HG03135 (cell line): ENCODE data around the gene ZBTB49.

ENCODE experiments used
- ATAC-seq: cut with Tn5 transposase; IDR thresholded peaks from one replicate; pipeline ENCODE4 v1.9.1; 2021; ENCODE audit warnings: mild to moderate bottlenecking, moderate library complexity; ENCODE audit not compliant: unreplicated experiment

ZBTB49 gene

DNA sequence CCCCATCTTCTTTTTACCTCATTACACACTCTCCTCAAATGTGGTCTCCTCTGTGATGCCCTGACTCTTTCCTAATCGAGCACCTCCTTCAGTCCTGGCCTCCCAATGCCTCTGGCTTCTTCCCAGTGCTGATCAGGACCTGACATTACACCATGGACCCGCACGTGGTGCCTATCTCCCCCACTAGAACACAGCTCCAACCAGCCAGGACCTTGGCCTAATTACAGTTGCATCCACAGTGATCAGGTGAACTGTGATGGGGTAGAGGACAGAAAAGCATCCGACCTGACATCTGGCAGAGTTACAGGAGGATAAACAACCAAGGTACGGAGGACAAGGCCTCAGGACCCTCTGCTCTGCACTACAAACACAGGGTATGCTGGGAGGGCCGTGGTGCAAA, 12.5 kb upstream of the ZBTB49 start:
- ATAC-seq, result no peak

DNA sequence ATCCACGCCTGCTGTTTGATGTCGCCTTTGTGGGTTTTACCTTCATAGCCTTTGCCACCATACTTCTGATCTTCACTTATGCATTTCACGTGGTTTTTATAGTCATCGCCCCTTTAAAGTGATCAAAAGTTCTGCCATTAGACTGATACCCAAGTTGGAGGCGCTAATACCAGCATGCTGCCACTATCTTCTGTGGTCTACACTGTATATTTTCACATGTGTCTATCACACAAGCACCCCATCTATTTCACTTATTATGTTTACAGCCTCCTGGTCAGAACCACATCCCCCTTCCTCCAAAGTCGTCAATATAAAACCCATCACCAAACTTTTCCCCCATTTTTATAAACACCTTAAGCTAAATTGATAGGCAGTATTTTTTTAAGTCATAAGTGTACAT, 8.3 kb upstream of the ZBTB49 start:
- ATAC-seq, result no peak

DNA sequence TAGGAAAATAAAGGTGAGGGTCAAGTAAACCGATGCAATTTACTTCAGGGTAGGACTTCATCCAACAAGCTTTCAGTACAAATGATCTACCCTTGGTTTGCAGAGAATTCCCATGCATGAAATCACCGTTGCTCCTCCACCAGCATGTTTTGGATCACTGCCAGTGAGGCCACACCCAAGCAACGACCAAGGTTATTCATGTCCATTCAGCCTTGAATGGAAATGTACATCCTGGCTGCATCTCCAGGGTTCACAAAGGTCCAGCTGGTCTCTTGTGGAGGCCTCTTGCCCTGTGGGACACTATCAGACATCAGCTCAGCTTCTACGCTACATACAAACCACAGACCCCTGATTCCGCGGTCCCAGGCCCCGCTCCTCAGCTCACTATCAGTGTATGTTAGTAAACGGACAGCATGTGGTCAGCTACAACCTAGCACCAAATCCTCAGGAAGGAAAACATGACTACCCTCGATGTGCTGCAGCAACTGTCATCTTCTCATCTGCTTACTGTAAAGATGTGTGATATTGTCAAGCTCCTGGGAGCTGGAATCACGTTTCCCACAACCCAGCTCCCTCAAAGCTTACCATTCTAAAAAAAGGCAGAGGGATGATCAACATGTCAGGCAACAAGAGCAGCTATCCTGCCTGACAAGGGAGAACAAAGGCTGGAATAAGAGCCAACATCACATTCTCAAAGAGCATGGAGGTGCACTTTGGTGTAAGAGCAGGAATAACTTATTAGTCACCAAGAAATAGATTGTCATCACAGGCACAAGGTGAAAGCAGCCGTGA, 5.0 kb upstream of the ZBTB49 start:
- ATAC-seq, result no peak

DNA sequence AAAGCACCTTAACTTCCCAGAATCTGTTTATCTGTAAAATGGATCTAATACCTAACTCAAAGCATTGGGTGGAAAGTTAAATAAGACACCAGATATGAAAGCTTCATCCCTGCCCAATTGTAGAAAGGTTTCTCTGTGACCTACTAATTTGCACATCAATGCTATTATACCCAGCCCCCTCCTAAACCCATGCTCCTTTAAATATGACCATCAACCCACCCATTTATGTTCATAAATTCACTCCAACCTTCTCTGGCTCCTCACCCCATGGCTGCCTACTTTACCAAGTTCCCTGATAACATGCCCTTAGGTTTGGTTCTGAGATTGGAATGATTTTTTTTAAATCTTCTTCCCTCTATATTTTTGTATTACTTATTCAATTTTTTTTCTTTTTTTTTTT, 2.0 kb upstream of the ZBTB49 start:
- no peak for ATAC-seq

DNA sequence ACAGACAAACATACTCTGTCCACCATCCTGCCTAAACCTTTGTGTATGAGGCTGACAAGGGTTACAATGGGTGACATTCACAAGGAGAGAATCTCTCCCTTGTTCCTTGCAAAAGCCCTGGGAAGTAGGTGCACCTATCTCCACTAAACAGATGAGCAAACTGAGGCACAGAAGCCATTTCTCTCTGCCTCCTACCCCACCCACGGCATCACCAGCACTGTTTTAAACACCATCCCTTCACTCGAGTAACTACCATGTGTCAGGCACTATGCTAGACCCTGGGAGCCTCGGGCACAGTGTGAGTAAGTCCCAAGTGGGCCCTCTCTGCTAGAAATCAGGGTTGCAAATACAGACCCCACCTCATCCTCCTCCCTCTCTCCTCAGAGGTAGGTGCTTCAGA, 996 bp upstream of the ZBTB49 start:
- ATAC-seq, result no peak

DNA sequence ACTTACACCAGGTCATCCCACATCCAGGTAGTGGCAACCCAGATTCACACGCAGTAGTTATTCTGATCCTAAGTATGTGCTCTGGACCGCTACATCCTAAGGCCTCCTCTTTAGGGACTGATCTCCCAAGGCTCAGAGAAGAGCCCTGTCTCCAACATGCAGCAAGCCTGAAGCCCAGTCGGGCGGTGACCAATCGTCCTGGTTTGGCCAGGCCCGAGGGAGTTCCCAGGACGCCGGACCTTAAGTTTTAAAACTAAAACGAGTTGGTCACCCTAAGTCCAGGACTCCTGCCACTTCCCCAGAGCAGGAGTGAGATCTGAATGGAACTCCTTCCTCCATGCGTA, 482 bp upstream of the ZBTB49 start:
- peak; percentile 25 for ATAC-seq

DNA sequence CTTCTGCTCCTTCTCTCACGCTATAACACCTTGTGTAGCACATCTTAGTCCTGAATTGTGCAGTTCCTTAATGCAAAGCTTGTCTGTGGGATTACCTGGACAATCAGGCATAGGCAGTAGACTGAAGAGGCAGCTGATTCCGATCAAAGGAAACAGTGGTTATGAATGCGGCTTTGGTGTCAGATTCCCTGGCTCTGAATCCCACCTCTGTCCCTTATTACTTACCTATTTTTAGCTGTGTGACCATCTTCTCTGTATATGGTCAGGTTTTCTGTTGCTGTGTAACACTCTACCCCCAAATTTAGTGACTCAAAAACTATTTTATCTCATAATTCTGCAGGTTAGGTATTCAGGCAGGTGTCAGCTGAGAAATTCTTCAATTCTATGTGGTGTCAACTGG, 3.2 kb downstream of the ZBTB49 start:
- ATAC-seq, result no peak

DNA sequence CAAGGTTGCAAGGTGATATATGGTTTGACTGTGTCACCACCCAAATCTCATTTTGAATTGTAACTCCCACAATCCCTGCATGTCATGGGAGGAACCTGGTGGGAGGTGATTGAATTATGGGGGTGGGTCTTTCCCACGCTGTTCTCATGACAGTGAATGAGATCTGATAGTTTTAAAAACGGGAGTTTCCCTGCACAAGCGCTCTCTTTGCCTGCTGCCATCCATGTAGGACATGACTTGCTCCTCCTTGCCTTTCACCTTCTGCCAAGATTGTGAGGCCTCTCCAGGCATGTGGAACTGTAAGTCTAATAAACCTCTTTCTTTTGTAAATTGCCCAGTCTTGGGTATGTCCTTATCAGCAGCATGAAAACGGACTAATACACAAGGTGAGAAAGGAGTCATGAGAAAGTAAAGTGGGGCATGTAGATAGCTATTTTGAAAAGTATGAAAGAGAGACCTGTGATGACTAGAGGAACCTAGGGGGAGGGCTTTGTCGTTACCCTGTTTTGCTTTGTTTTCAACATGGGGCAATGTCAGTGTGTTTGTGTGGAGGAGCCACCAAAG, 6.3 kb downstream of the ZBTB49 start:
- no peak for ATAC-seq

DNA sequence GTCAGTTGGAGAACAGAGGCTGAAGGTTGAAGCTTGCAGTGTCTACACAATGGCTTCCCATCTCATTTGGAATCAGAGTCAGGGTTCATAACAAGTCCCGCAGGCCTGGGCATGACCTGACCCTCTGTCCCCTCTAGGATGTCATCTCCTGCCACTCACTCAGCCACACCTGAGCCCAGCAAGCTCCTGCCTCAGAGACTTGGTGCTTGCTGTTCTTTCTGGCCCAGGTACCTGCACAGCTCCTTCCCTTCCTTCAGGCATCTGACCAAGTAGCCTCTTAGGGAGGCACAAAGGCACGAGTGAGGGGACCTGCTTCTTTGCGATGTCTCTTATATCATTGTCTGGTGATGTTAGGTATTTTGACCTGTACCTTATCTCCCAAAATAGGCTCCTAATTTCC, 9.0 kb downstream of the ZBTB49 start:
- ATAC-seq, result no peak

DNA sequence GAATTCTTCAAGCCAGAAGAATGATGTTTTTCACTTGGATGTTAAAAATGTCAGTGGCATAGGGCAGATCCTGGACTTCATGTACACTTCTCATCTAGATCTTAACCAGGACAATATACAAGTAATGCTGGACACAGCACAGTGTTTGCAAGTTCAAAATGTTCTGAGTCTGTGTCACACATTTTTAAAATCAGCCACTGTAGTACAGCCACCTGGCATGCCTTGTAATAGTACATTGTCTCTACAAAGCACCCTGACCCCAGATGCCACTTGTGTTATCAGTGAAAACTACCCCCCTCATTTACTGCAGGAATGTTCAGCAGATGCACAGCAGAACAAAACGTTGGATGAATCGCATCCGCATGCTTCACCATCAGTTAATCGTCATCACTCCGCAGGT, 11.9 kb downstream of the ZBTB49 start:
- no peak for ATAC-seq

DNA sequence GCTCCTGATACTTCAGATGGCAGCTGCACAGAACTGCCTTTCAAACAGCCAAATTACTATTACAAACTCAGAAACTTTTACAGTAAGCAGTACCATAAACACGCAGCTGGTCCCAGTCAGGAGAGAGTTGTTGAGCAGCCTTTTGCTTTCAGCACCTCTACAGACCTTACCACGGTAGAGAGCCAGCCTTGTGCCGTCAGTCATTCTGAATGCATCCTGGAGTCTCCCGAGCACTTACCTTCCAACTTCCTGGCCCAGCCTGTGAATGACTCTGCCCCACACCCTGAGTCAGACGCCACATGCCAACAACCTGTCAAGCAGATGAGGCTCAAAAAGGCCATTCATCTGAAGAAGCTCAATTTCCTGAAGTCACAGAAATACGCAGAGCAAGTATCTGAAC, 12.4 kb downstream of the ZBTB49 start:
- no peak for ATAC-seq

DNA sequence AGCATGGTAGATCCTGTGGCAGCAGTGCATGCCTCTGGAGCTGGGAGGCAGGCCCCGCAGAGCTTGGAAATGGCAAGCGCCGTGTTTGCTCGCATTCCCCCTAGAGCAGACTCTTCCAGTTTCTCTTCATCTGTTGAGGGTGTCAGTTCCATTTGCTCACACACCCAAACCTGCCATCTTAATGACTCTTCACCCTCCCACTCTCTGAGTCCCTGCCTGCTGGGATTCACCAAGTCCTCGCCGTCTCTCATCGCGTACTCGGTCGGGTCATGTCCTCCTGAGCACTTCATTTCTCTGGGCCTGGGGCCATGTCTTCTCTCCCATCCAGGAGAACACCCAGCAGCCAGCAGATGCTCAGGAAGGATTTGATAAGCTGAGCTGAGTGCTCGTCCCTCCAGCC, 16.9 kb downstream of the ZBTB49 start:
- no peak for ATAC-seq

DNA sequence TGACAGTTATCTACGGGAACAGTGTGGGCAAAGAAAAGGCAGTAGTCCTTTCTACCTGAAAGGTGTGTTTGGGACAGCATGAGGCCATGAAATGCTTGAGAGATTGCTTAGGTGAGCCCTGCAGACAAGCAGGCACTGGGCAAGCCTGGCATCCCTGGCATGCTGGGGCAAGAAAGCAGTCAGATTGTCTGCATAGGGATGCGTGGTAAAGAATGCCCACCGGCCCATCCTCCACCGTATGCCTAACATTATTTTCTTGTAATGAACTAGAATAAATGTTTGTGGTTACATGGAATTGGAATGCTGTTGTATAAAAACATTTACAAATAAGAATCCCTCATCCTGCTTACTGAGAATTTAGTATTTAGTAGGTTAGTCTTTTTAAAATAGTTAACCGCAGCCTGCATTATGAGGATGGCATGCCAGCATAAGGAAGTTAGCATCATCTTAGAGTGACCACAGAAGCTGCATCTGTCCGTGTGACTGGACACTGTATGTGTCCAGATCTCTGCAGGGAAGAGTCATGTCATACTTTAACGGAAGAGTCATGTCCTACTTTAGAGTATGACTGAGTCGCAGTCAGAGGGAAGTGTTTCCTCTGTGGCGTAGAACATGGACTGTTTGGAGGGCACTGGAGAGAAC, 18.9 kb downstream of the ZBTB49 start:
- ATAC-seq, result no peak

DNA sequence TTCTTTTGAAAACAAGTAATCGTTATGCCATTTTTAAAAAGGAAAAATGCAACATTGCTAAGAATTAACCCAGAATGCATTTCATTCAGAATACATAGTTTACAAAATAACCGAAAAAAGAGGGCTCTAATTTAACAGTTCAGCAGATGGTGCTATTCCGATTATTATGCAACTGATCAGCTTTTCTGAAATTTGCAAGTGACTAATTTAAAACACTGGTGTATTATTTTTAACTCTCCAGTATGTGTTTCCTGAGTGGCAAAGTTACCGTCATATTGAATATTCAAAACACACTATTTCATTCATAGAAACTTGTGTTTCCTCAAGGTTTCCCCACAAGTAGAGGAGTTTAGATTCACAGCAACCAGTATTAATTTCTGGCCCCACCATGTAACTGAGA, 21.1 kb downstream of the ZBTB49 start:
- no peak for ATAC-seq

DNA sequence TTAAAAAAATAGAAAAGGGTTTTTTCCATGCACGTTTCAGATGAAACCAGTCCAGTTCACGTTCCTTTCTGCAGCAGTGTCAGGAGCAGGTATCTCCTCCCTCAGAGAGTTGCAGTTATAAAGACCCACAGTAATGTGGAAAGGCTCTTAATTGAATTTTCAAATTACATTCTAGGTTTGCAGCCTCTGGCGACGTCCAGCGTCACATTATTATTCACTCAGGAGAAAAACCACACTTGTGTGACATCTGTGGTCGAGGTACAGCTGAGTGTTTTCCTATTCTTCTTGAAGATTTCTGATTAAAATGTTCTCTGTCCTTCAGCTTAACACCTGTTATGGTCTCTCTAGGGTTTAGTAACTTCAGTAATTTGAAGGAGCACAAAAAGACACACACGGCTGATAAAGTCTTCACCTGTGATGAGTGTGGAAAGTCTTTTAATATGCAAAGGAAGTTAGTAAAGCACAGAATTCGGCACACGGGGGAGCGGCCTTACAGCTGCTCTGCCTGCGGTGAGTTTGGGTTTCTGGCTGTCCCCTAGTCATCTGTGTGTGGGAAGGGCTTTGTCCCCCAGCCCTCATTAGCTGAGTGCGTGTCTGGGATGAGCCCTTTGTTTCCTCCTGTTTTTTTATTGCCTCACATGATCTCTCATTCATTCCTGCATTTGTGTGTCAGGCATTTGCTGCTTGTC, 25.6 kb downstream of the ZBTB49 start:
- ATAC-seq, result no peak

DNA sequence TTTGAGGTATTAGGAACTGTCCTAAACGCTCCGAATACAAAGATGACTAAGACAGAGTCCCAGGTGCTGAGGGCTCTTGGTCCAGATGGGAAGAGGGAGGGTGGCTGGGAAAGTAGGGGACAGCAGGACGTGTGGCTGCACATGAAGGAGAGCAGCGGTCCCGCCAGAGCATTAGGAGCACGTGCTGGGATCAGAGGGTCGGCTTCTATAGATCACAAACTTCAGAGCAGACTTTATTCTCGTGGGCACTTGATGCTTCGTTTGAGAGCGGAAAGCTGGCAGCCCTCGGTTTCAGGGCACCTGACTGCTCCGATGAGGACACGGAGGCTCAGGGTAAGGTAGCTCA, 26.1 kb downstream of the ZBTB49 start:
- ATAC-seq, result no peak

DNA sequence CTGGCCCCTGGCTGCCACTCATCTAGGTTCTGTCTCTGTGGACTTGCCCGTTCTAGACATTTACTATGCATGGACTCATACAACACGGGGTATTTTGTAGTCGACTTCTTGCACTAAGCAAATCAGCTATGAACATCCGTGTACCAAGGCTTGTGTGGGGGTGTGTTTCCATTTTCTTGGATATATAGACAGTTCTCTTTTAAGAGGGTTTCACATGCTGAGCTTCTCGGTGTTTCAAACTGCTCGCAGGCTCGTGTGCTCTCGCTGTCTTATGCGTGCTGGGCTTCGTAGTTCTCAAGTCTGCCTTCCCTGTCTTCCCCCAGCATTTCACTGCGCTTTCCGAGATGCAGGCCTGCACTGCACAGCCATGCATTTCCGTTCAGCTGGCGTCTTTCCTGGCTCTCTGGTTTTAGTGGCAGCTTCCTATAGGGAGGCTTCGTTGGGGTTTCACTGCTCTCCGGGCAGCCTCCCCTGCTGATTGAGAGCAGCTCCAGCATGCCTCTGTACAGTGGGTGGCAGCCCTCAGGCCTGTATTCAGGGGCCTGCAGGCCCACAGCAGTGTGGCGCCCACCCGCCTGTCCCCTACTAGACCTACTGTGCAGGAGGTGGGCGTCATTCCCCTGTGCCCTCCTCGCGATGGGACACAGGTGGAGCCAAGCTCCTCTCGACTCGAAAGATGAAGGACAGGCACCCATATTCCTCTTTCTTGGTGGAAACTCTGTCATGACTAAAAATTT, 27.6 kb downstream of the ZBTB49 start:
- ATAC-seq, result no peak

DNA sequence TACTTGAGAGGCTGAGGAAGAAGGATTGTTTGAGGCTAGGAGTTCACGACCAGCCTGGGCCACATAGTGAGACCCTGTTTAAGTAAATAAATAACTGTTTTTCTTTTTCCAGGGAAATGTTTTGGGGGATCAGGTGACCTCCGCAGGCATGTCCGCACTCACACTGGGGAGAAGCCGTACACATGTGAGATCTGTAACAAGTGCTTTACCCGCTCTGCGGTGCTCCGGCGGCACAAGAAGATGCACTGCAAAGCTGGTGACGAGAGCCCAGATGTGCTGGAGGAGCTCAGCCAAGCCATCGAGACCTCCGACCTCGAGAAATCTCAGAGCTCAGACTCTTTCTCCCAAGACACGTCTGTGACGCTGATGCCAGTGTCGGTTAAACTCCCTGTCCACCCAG, 30.5 kb downstream of the ZBTB49 start:
- ATAC-seq, result no peak

DNA sequence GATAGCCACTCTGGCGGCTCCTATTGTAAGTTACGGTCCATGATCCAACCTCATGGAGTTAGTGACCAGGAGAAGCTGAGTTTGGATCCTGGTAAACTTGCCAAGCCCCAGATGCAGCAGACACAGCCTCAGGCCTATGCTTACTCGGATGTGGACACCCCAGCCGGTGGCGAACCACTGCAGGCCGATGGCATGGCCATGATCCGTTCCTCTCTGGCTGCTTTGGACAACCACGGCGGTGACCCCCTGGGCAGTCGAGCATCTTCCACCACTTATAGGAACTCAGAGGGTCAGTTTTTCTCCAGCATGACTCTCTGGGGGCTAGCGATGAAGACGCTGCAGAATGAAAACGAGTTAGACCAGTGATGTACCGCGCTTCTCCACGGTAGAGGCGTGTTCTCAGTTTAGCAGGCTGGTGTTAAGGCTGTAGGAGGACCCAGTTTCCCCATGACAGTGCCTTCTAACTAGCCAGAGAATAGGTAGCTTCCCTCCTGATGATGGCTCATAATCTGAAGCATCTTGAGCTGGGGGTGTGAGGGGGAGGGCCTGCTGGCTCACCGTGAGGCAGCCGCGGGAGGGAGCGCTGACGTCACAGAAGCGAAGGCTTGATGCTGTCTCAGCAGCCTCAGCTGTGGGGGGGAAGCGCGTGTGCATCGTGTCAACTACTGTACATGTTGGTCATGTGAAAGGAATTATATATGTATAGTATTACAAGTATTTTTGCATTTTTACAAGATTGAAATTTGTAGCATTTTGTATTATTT, 31.1 kb downstream of the ZBTB49 start:
- ATAC-seq, result no peak

DNA sequence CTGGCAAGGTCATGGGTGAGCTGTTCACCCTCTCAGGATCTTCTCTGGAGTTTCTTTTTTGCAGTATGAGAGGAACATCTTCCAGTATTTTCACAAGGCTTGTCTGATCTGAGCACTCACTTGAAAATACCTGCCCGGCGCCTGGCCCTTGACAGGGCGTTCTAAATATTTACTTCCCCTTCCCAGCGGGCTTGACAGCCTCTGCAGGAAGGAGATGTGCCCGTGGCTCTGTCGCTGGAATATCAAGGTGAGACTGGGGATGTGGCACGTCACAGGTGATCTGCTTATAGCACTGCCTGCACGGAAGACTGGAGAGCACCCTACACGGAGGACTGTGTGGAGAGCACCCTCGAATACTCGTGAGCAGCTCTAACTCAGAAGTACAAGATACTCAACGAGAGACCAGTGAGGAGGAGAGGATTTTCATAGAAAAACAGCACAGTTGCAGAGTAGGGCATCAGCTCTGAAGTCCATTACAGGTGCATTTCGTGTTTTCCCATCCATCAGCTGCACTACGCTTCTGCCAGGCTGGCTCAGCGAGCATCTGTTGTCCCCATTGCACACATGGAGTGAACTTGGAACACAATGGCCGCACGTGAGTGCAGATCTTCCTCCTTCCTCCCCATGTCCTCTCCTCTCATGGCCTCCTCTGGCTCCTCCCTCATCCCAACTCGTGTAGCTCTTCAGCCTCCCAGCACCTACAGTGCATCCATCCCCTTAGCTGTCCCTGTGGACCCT, 32.1 kb downstream of the ZBTB49 start:
- no peak for ATAC-seq
